ENCODE data around the gene CUEDC2.

Gene CUEDC2

GRCh38 chr10:102432162-102432950, at the start of gene CUEDC2 (continued):
- TF ChIP-seq ZNF830 (tag by site-specific recombination; IDR thresholded peaks at IDR 0.05; ENCODE audit: low read depth) (no peak), ZBTB7A (tag by site-specific recombination; IDR thresholded peaks at IDR 0.05; ENCODE audit: low read depth) (peak; percentile 88), ATF2 (tag by site-specific recombination; IDR thresholded peaks at IDR 0.05; ENCODE audit: low read depth) (no peak), ZNF610 (tag by site-specific recombination; IDR thresholded peaks at IDR 0.05; ENCODE audit: borderline replicate concordance) (0 out of 2 replicates have a peak, but pooled peaks have one; percentile 50), ZNF398 (tag by site-specific recombination; IDR thresholded peaks at IDR 0.05) (peak; percentile 80), ZBTB21 (tag by site-specific recombination; IDR thresholded peaks at IDR 0.05) (0 out of 2 replicates have a peak, but pooled peaks have one; percentile 18), ZSCAN16 (tag by site-specific recombination; IDR thresholded peaks at IDR 0.05) (0 out of 2 replicates have a peak, but pooled peaks have one; percentile 24), ZNF248 (tag by site-specific recombination; IDR thresholded peaks at IDR 0.05) (no peak), ZNF544 (tag by site-specific recombination; IDR thresholded peaks at IDR 0.05) (no peak), AEBP2 (tag by site-specific recombination; IDR thresholded peaks at IDR 0.05; ENCODE audit: borderline replicate concordance) (no peak), ZNF626 (tag by site-specific recombination; IDR thresholded peaks at IDR 0.05) (no peak), SETDB1 (IDR thresholded peaks at IDR 0.05; ENCODE audit: insufficient read length, low read length) (no peak), KLF17 (tag by site-specific recombination; IDR thresholded peaks at IDR 0.05) (no peak; the same call in 1 of the 2 replicates), ZFP41 (tag by site-specific recombination; IDR thresholded peaks at IDR 0.05; ENCODE audit: borderline replicate concordance) (no peak), ZBTB8A (tag by site-specific recombination; IDR thresholded peaks at IDR 0.05) (peak; percentile 94), ZNF280C (tag by site-specific recombination; IDR thresholded peaks at IDR 0.05) (no peak), MEIS1 (CRISPR knock-in tag; IDR thresholded peaks at IDR 0.05; ENCODE audit: borderline replicate concordance) (no peak), ZNF501 (tag by site-specific recombination; IDR thresholded peaks at IDR 0.05) (peak; percentile 90), PATZ1 (tag by site-specific recombination; IDR thresholded peaks at IDR 0.05) (peak; percentile 98), ZNF449 (tag by site-specific recombination; IDR thresholded peaks at IDR 0.05) (peak; percentile 79), ZNF37A (tag by site-specific recombination; IDR thresholded peaks at IDR 0.05) (no peak), ZNF394 (tag by site-specific recombination; IDR thresholded peaks at IDR 0.05; ENCODE audit: borderline replicate concordance) (no peak), ZBTB26 (tag by site-specific recombination; optimal IDR thresholded peaks at IDR 0.05) (peak; percentile 56), ZNF549 (tag by site-specific recombination; IDR thresholded peaks at IDR 0.05) (no peak), ZNF132 (tag by site-specific recombination; IDR thresholded peaks at IDR 0.05; ENCODE audit: borderline replicate concordance) (no peak)
